Neural cell (in vitro differentiated cells): Measurements from ENCODE around the gene CCDC86. TPM values are rescaled to one million over a fixed set of nuclear protein-coding genes. Genes with fewer than 3 reads are reported as not detected.

Experiments
- H2AFZ ChIP-seq: fragments of 200-600, 300-800 bp; sonication (generic), shearing (Covaris generic); 2 replicates; pipeline ENCODE4 v1.6.0; 2014; ENCODE audit warnings: low read depth, mild to moderate bottlenecking, antibody characterized with exemption, low read length, moderate library complexity
- H3F3A ChIP-seq: fragments of 200-600 bp; shearing (Covaris generic); 2 replicates; pipeline ENCODE4 v1.6.1; 2016; ENCODE audit warnings: mild to moderate bottlenecking, moderate library complexity, mixed read lengths, antibody characterized with exemption, low read length; ENCODE audit not compliant: insufficient read depth, poor library complexity, severe bottlenecking
- H3K27ac ChIP-seq: fragments of 200-600, 300-800 bp; sonication (generic), shearing (Covaris generic); 2 replicates; pipeline ENCODE4 v1.5.1; 2014; ENCODE audit warnings: mild to moderate bottlenecking, low read length, moderate library complexity
- H3K27me3 ChIP-seq: fragments of 300-800, 200-600 bp; sonication (generic), shearing (Covaris generic); 2 replicates; pipeline ENCODE4 v1.6.0; 2014; ENCODE audit warnings: mild to moderate bottlenecking, low read depth, low read length, moderate library complexity; ENCODE audit not compliant: insufficient read depth
- H3K36me3 ChIP-seq: fragments of 300-800, 200-600 bp; sonication (generic), shearing (Covaris generic); 2 replicates; pipeline ENCODE4 v1.5.1; 2014; ENCODE audit warnings: mild to moderate bottlenecking, antibody characterized with exemption, low read length, moderate library complexity; ENCODE audit not compliant: insufficient read depth
- H3K4me2 ChIP-seq: fragments of 300-800, 200-600 bp; sonication (generic), shearing (Covaris generic); 2 replicates; pipeline ENCODE4 v1.6.0; 2014; ENCODE audit warnings: mild to moderate bottlenecking, low read length
- H3K4me3 ChIP-seq: fragments of 300-800, 200-600 bp; sonication (generic), shearing (Covaris generic); 2 replicates; pipeline ENCODE4 v1.5.1; 2014; ENCODE audit warnings: mild to moderate bottlenecking, low read length, moderate library complexity
- H3K79me2 ChIP-seq: fragments of 200-600 bp; shearing (Covaris generic); replicated peaks from 2 replicates; pipeline ENCODE4 v1.6.0; 2014; ENCODE audit warnings: mild to moderate bottlenecking, low read length, moderate library complexity; ENCODE audit not compliant: insufficient read depth
- H3K9ac ChIP-seq: fragments of 300-800, 200-600 bp; sonication (generic), shearing (Covaris generic); 2 replicates; pipeline ENCODE4 v1.6.1; 2016; ENCODE audit warnings: mild to moderate bottlenecking, low read length, mixed read lengths
- H3K9me2 ChIP-seq: fragments of 200-600 bp; shearing (Covaris generic); 2 replicates; pipeline ENCODE4 v1.6.1; 2016; ENCODE audit warnings: mild to moderate bottlenecking, low read length, mixed read lengths; ENCODE audit not compliant: insufficient read depth
- H3K9me3 ChIP-seq: fragments of 200-600, 300-800 bp; sonication (generic), shearing (Covaris generic); 2 replicates; pipeline ENCODE4 v1.6.1; 2016; ENCODE audit warnings: mild to moderate bottlenecking, mixed run types, low read length, moderate library complexity, mixed read lengths
- H4K20me1 ChIP-seq: fragments of 200-600 bp; shearing (Covaris generic); 2 replicates; pipeline ENCODE4 v1.6.1; 2016; ENCODE audit warnings: mild to moderate bottlenecking, mixed run types; ENCODE audit not compliant: insufficient read depth
- CTCF ChIP-seq: fragments of 450-650 bp; IDR thresholded peaks from 2 replicates; pipeline ENCODE4 v1.5.1; 2014; ENCODE audit warnings: antibody characterized with exemption, mild to moderate bottlenecking, moderate library complexity; ENCODE audit not compliant: poor library complexity, severe bottlenecking
- EP300 ChIP-seq: fragments of 450-650 bp; conservative IDR thresholded peaks from 2 replicates; pipeline ENCODE4 v1.6.1; 2014; ENCODE audit warnings: antibody characterized with exemption, mild to moderate bottlenecking, moderate library complexity; ENCODE audit not compliant: poor library complexity, severe bottlenecking
- EZH2 ChIP-seq: fragments of 200-600, 300-800 bp; shearing (Covaris generic), sonication (generic); IDR thresholded peaks from 2 replicates; pipeline ENCODE4 v1.6.1; 2014; ENCODE audit warnings: antibody characterized with exemption, low read length, borderline replicate concordance, mild to moderate bottlenecking; ENCODE audit not compliant: insufficient read depth, poor library complexity, severe bottlenecking
- MXI1 ChIP-seq: fragments of 450-650 bp; conservative IDR thresholded peaks from 2 replicates; pipeline ENCODE4 v1.6.1; 2014; ENCODE audit warnings: antibody characterized with exemption, mild to moderate bottlenecking; ENCODE audit not compliant: poor library complexity, severe bottlenecking
- POLR2AphosphoS5 ChIP-seq: IDR thresholded peaks from 2 replicates; pipeline ENCODE4 v1.6.1; 2012
- RAD21 ChIP-seq: fragments of 450-650 bp; conservative IDR thresholded peaks from 2 replicates; pipeline ENCODE4 v1.6.1; 2014; ENCODE audit warnings: antibody characterized with exemption, mild to moderate bottlenecking, moderate library complexity
- REST ChIP-seq: IDR thresholded peaks from 2 replicates; pipeline ENCODE4 v1.6.1; 2012; ENCODE audit warnings: borderline replicate concordance
- SMC3 ChIP-seq: fragments of 450-650 bp; conservative IDR thresholded peaks from 2 replicates; pipeline ENCODE4 v1.6.1; 2014; ENCODE audit warnings: antibody characterized with exemption, mild to moderate bottlenecking, moderate library complexity; ENCODE audit not compliant: poor library complexity
- TAF1 ChIP-seq: IDR thresholded peaks from 2 replicates; pipeline ENCODE4 v1.6.1; 2012; ENCODE audit warnings: low read depth
- polyA plus RNA-seq: library from polyadenylated mRNA; depleted of rRNA; stranded (reverse); fragments of >200 nt; gene quantifications from 2 replicates; pipeline ENCODE4 v1.2.3, GENCODE V29; 2014

CCDC86 gene
- polyA plus RNA-seq, 1 donor from 2014 or later: 0.16 TPM

GRCh38 chr11:60863550-60864521 lies 21.9 kb downstream of the CCDC86 start:
- TF ChIP-seq REST (no peak), CTCF (no peak), SMC3 (no peak), POLR2AphosphoS5 (no peak), TAF1 (no peak), MXI1 (no peak), RAD21 (no peak), EZH2 (no peak), EP300 (no peak)
- H3K4me3 ChIP-seq: no peak overlapping the region
- no peaks in the 10 kb centered on the region for H3K9me3 ChIP-seq
- H4K20me1 ChIP-seq: no peaks in the 10 kb centered on the region
- H3K27ac ChIP-seq: no peak overlapping the region
- H3K27me3 ChIP-seq: no peaks in the 10 kb centered on the region
- H3K4me2 ChIP-seq: no peak overlapping the region
- H3K9ac ChIP-seq: no peak overlapping the region
- no peaks in the 10 kb centered on the region for H3K79me2 ChIP-seq
- no peaks in the 10 kb centered on the region for H3K9me2 ChIP-seq
- H3F3A ChIP-seq: no peaks in the 10 kb centered on the region
- H3K36me3 ChIP-seq: no peaks in the 10 kb centered on the region
- no peak overlapping the region for H2AFZ ChIP-seq

- H3K9ac ChIP-seq: no peak overlapping the region
- no peaks in the 10 kb centered on the region for H3K27me3 ChIP-seq
- H3K4me2 ChIP-seq: no peak overlapping the region
- no peaks in the 10 kb centered on the region for H4K20me1 ChIP-seq
- H3K9me2 ChIP-seq: no peaks in the 10 kb centered on the region
- TF ChIP-seq CTCF: no peak
- no peak for TF ChIP-seq REST
- TF ChIP-seq EP300: no peak
- TF ChIP-seq EZH2: no peak
- no peak for TF ChIP-seq RAD21
- no peak for TF ChIP-seq MXI1
- TF ChIP-seq TAF1: no peak
- TF ChIP-seq SMC3: no peak
- TF ChIP-seq POLR2AphosphoS5: no peak
- no peak overlapping the region for H3K27ac ChIP-seq
- no peaks in the 10 kb centered on the region for H3K36me3 ChIP-seq
- no peak overlapping the region for H3K4me3 ChIP-seq
- H3F3A ChIP-seq: no peaks in the 10 kb centered on the region
- no peaks in the 10 kb centered on the region for H3K79me2 ChIP-seq
- H2AFZ ChIP-seq: no peak overlapping the region
- H3K9me3 ChIP-seq: no peaks in the 10 kb centered on the region
Measured at GRCh38 chr11:60864856-60865513, 23.1 kb downstream of the CCDC86 start.
